Mesothelial cell of epicardium (in vitro differentiated cells): ENCODE data around the gene LAMA2. TPM values are rescaled to one million over a fixed set of nuclear protein-coding genes. Genes with fewer than 3 reads are reported as not detected.

Experiments used
- DNase-seq, 2 experiments: peaks; one replicate each; pipeline ENCODE4 v3.0.0; 2021; ENCODE audit warnings: low spot score in 2 of 2; ENCODE audit not compliant: unreplicated experiment in 2 of 2
- H3K27ac Mint-ChIP-seq: 2 replicates; pipeline ENCODE4 v1.8.0; 2021; ENCODE audit warnings: mixed read lengths
- H3K27me3 Mint-ChIP-seq: 2 replicates; pipeline ENCODE4 v1.8.0; 2021; ENCODE audit warnings: low read depth, mixed read lengths
- H3K36me3 Mint-ChIP-seq: 2 replicates; pipeline ENCODE4 v1.8.0; 2021; ENCODE audit warnings: mixed read lengths
- H3K4me1 Mint-ChIP-seq: 2 replicates; pipeline ENCODE4 v1.8.0; 2021; ENCODE audit warnings: mixed read lengths
- H3K4me3 Mint-ChIP-seq: 2 replicates; pipeline ENCODE4 v1.8.0; 2021; ENCODE audit warnings: mild to moderate bottlenecking, moderate library complexity, mixed read lengths
- H3K9me3 Mint-ChIP-seq: 2 replicates; pipeline ENCODE4 v1.8.0; 2021; ENCODE audit warnings: mixed read lengths
- CTCF ChIP-seq: fragments of 200-600 bp; sonication (generic); IDR thresholded peaks from one replicate; pipeline ENCODE4 v1.5.0; 2021; ENCODE audit warnings: antibody characterized with exemption; ENCODE audit not compliant: unreplicated experiment
- total RNA-seq: library from RNA; stranded (reverse); gene quantifications from 3 replicates; pipeline ENCODE4 v1.2.1, GENCODE V29; 2021

Gene LAMA2
- total RNA-seq, 1 donor from 2014 or later: 63.2 TPM

- Mint-ChIP-seq H3K4me3 (no peak overlapping the region), H3K4me1 (peaks cover 3% of the 10 kb centered on the region), H3K27ac (no peak overlapping the region), H3K9me3 (no peaks in the 10 kb centered on the region), H3K27me3 (no peaks in the 10 kb centered on the region), H3K36me3 (peaks cover 4% of the 10 kb centered on the region)
- no peak for TF ChIP-seq CTCF
- no peak for DNase-seq
Measured at GRCh38 chr6:129099696-129100095, 216.8 kb downstream of the LAMA2 start.

- no peaks in the 10 kb centered on the region for H3K9me3 Mint-ChIP-seq
- TF ChIP-seq CTCF: no peak
- no peak for DNase-seq
- no peak overlapping the region for H3K27ac Mint-ChIP-seq
- peaks cover 4% of the 10 kb centered on the region for H3K36me3 Mint-ChIP-seq
- H3K27me3 Mint-ChIP-seq: no peaks in the 10 kb centered on the region
- H3K4me3 Mint-ChIP-seq: no peak overlapping the region
- peaks cover 2% of the 10 kb centered on the region for H3K4me1 Mint-ChIP-seq
Measured at GRCh38 chr6:129100164-129100563, 217.2 kb downstream of the LAMA2 start.

DNA sequence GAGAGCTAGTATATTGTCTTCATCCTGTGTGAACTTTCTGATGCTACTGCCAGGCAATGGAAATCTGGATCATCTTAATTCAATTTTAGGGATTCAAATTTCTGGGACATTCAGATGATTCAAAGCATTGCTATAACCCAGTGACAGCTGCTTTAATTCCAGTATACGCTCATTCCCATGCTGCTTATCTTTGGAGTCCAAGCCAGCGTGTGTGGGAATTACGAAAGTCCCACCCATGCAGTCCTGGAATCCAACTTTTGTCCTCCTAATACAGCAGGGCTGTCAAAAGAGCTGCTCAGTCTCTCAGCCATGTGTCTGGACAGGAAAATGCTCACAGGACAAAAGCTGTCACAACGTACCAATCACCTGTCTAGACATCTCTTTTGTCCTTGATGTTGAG, 219.8 kb downstream of the LAMA2 start:
- DNase-seq: no peak
- no peaks in the 10 kb centered on the region for H3K9me3 Mint-ChIP-seq
- no peaks in the 10 kb centered on the region for H3K27me3 Mint-ChIP-seq
- no peak for TF ChIP-seq CTCF
- H3K4me3 Mint-ChIP-seq: no peak overlapping the region
- no peak overlapping the region for H3K27ac Mint-ChIP-seq
- H3K4me1 Mint-ChIP-seq: no peaks in the 10 kb centered on the region
- peaks cover 4% of the 10 kb centered on the region for H3K36me3 Mint-ChIP-seq

DNA sequence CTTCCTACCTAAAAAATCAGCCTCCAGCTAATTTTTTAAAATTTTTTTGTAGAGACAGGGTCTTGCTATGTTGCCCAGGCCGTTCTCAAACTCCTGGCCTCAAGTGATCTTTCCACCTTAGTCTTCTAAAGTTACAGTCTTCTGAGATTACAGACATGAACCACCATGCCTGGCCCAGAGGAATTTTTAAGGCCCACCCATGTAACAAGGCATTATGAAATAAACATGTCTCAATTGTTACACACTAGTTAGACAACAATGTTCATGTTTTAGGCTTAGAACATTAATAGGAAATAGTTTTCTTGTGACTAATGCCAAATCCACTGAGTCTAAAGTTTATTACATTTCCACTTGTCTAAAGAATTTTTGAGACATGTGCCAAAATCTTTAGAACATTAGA, 221.2 kb downstream of the LAMA2 start:
- no peaks in the 10 kb centered on the region for H3K9me3 Mint-ChIP-seq
- H3K36me3 Mint-ChIP-seq: no peaks in the 10 kb centered on the region
- no peak for TF ChIP-seq CTCF
- H3K27me3 Mint-ChIP-seq: no peaks in the 10 kb centered on the region
- no peak for DNase-seq
- no peak overlapping the region for H3K27ac Mint-ChIP-seq
- no peak overlapping the region for H3K4me3 Mint-ChIP-seq
- H3K4me1 Mint-ChIP-seq: no peaks in the 10 kb centered on the region

GRCh38 chr6:129104560-129104959, 221.6 kb downstream of the LAMA2 start:
- Mint-ChIP-seq H3K27me3 (no peaks in the 10 kb centered on the region), H3K27ac (no peak overlapping the region), H3K4me1 (no peaks in the 10 kb centered on the region), H3K4me3 (no peak overlapping the region), H3K36me3 (no peaks in the 10 kb centered on the region), H3K9me3 (no peaks in the 10 kb centered on the region)
- TF ChIP-seq CTCF: no peak
- DNase-seq: no peak

DNA sequence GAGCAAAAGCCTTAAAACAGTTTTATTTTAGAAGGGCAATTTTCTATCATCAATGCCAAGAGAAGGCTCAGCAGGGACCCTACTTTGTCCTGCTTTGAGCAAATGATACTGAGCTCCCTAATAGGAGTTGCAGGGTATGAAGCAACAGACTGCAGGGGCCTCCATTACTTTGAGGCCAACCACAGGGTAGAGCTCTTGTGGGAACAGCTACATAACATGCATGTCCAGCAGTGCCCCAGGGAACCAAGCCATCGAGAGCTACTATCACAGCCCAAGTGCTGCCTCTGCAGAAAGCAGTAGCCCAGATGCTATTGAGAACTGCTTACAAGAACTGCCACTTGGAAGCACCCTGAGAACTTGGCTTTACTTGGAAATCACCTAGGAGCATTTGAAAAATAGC, 222.1 kb downstream of the LAMA2 start:
- no peaks in the 10 kb centered on the region for H3K4me1 Mint-ChIP-seq
- H3K27ac Mint-ChIP-seq: no peak overlapping the region
- no peaks in the 10 kb centered on the region for H3K36me3 Mint-ChIP-seq
- no peak overlapping the region for H3K4me3 Mint-ChIP-seq
- no peaks in the 10 kb centered on the region for H3K27me3 Mint-ChIP-seq
- no peak for TF ChIP-seq CTCF
- no peak for DNase-seq
- H3K9me3 Mint-ChIP-seq: no peaks in the 10 kb centered on the region
